SK-N-SH treated with all-trans-retinoic acid at 6 μM for 48 hours (cell line): ENCODE measurements around the gene GRIK4.

Experiments used
- ARNTL ChIP-seq: fragments of 450-650 bp; formaldehyde crosslinking; IDR thresholded peaks from 2 replicates; pipeline ENCODE4 v1.5.0; 2020; ENCODE audit warnings: low read depth, mild to moderate bottlenecking, moderate library complexity, borderline replicate concordance
- PPARA ChIP-seq: fragments of 250-450 bp; sonication (Bioruptor Pico); IDR thresholded peaks from 2 replicates; pipeline ENCODE4 v1.5.0; 2020; ENCODE audit warnings: mild to moderate bottlenecking, borderline replicate concordance
- RARB ChIP-seq: fragments of 250-450 bp; sonication (Bioruptor Pico); IDR thresholded peaks from 2 replicates; pipeline ENCODE4 v1.8.0; 2021; ENCODE audit warnings: mild to moderate bottlenecking, moderate library complexity
- TOX ChIP-seq: fragments of 250-450 bp; sonication (Bioruptor Pico); IDR thresholded peaks from 2 replicates; pipeline ENCODE4 v1.8.0; 2021; ENCODE audit warnings: mild to moderate bottlenecking, moderate library complexity, borderline replicate concordance
- ZC3H10 ChIP-seq: fragments of 250-450 bp; sonication (Bioruptor Pico); IDR thresholded peaks from 2 replicates; pipeline ENCODE4 v1.5.1; 2021; ENCODE audit warnings: mild to moderate bottlenecking, moderate library complexity
- ZFP30 ChIP-seq: fragments of 450-650 bp; formaldehyde crosslinking; IDR thresholded peaks from 2 replicates; pipeline ENCODE4 v1.5.0; 2022; ENCODE audit warnings: mild to moderate bottlenecking, moderate library complexity
- ZNF565 ChIP-seq: fragments of 450-650 bp; formaldehyde crosslinking; conservative IDR thresholded peaks from 2 replicates; pipeline ENCODE4 v1.5.0; 2020; ENCODE audit warnings: low read depth, mild to moderate bottlenecking, moderate library complexity
- ZNF70 ChIP-seq: fragments of 450-650 bp; formaldehyde crosslinking; IDR thresholded peaks from 2 replicates; pipeline ENCODE4 v1.5.0; 2020; ENCODE audit warnings: mild to moderate bottlenecking, moderate library complexity
- TF ChIP-seq, protein P1 (sequence below): fragments of 250-450 bp; sonication (Bioruptor Pico); IDR thresholded peaks from 2 replicates; pipeline ENCODE4 v1.8.0; 2020; ENCODE audit warnings: mild to moderate bottlenecking, moderate library complexity, borderline replicate concordance

DNA sequence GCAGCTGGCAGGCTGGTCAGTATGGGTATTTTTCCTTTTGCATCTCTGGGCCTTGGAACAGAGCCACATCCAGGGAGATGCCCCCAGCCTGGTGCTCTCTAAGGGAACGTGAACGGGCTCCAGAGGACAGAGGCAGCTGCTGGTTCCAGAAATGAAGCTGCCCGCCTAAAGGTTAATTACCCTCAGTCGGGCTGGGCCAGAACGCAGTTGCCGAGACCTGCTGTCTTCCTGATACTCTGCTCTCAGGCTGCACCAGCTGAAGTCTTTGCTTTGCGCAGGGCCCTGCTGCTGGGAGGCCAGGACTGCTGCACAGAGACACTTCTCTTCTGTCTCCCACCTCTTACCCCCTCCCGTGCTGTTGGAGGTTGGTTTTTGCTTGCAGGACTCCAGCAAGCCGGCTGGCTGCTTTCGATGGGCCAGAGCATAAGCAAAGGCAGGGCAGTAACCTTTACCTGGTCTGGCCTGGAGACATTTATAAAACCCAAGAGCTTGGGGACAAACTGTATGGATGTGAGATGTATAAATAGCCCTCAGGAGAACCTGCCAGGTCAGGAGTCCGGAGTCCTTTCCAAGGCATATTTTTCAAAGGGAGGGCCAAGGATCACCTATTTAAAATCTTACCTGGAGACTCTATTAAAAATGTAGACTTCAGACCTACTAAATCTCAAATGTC, 197.1 kb downstream of the GRIK4 start:
- TF ChIP-seq ZFP30 (CRISPR knock-in tag) (no peak), ZNF70 (CRISPR knock-in tag) (no peak), TOX (CRISPR knock-in tag) (no peak), ARNTL (no peak), ZC3H10 (CRISPR knock-in tag) (no peak), PPARA (CRISPR knock-in tag) (no peak), ZNF565 (CRISPR knock-in tag) (no peak), RARB (CRISPR knock-in tag) (no peak)
- TF ChIP-seq, protein P1, sequence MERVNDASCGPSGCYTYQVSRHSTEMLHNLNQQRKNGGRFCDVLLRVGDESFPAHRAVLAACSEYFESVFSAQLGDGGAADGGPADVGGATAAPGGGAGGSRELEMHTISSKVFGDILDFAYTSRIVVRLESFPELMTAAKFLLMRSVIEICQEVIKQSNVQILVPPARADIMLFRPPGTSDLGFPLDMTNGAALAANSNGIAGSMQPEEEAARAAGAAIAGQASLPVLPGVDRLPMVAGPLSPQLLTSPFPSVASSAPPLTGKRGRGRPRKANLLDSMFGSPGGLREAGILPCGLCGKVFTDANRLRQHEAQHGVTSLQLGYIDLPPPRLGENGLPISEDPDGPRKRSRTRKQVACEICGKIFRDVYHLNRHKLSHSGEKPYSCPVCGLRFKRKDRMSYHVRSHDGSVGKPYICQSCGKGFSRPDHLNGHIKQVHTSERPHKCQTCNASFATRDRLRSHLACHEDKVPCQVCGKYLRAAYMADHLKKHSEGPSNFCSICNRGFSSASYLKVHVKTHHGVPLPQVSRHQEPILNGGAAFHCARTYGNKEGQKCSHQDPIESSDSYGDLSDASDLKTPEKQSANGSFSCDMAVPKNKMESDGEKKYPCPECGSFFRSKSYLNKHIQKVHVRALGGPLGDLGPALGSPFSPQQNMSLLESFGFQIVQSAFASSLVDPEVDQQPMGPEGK (CRISPR knock-in tag) = no peak
